ENCODE data around the gene NACC1. TPM values are rescaled to one million over a fixed set of nuclear protein-coding genes. Genes with fewer than 3 reads are reported as not detected.

The NACC1 gene
- total RNA-seq, 1 experiment from 2014 or later, result 133 TPM

GRCh38 chr19:13122275-13122878, 4.3 kb downstream of the NACC1 start:
- Histone ChIP-seq H4K20me1 (ENCODE audit: insufficient read depth) (peaks cover 85% of the 10 kb centered on the region), H3K4me2 (no peak overlapping the region), H3K9me3 (ENCODE audit: insufficient read depth, low read depth) (no peaks in the 10 kb centered on the region), H3K79me2 (ENCODE audit: low read depth) (peaks cover 95% of the 10 kb centered on the region), H3K36me3 (ENCODE audit: low read depth) (peaks cover 27% of the 10 kb centered on the region), H2AFZ (no peak overlapping the region), H3K27ac (no peak overlapping the region), H3K9me2 (ENCODE audit: insufficient read depth) (no peaks in the 10 kb centered on the region), H3K4me3 (no peak overlapping the region), H3K4me1 (replicated peaks; ENCODE audit: insufficient read depth) (peaks cover 20% of the 10 kb centered on the region), H3K27me3 (ENCODE audit: insufficient read depth, low read depth) (no peaks in the 10 kb centered on the region), H3F3A (ENCODE audit: insufficient read depth, low read depth) (peaks cover 17% of the 10 kb centered on the region; the same call in 1 of the 2 replicates)
- POLR2A ChIA-PET (ENCODE audit: unreplicated experiment), result no interaction called here
- CTCF ChIA-PET, result no interaction called here
- no peak for TF ChIP-seq EZH2 (IDR thresholded peaks at IDR 0.05; ENCODE audit: low read depth)
- TF ChIP-seq, protein P1, sequence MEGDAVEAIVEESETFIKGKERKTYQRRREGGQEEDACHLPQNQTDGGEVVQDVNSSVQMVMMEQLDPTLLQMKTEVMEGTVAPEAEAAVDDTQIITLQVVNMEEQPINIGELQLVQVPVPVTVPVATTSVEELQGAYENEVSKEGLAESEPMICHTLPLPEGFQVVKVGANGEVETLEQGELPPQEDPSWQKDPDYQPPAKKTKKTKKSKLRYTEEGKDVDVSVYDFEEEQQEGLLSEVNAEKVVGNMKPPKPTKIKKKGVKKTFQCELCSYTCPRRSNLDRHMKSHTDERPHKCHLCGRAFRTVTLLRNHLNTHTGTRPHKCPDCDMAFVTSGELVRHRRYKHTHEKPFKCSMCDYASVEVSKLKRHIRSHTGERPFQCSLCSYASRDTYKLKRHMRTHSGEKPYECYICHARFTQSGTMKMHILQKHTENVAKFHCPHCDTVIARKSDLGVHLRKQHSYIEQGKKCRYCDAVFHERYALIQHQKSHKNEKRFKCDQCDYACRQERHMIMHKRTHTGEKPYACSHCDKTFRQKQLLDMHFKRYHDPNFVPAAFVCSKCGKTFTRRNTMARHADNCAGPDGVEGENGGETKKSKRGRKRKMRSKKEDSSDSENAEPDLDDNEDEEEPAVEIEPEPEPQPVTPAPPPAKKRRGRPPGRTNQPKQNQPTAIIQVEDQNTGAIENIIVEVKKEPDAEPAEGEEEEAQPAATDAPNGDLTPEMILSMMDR (conservative IDR thresholded peaks at IDR 0.05), result no peak
- intact Hi-C loops (cut with micrococcal nuclease; ENCODE audit: unreplicated experiment), result no loop called here
- BruUV-seq (replicated peaks), result no TSS peak
- DNase-seq, result no peak

GRCh38 chr19:13122980-13123957, 5.2 kb downstream of the NACC1 start:
- DNase-seq, result no peak
- Histone ChIP-seq H3K4me2 (no peak overlapping the region), H2AFZ (no peak overlapping the region), H3K4me3 (no peak overlapping the region), H3K9me3 (ENCODE audit: insufficient read depth, low read depth) (no peaks in the 10 kb centered on the region), H3K27ac (no peak overlapping the region), H3K9me2 (ENCODE audit: insufficient read depth) (no peaks in the 10 kb centered on the region), H3K79me2 (ENCODE audit: low read depth) (peaks cover 98% of the 10 kb centered on the region), H3K36me3 (ENCODE audit: low read depth) (peaks cover 27% of the 10 kb centered on the region), H3F3A (ENCODE audit: insufficient read depth, low read depth) (peaks cover 12% of the 10 kb centered on the region; the same call in 1 of the 2 replicates), H3K4me1 (replicated peaks; ENCODE audit: insufficient read depth) (peaks cover 16% of the 10 kb centered on the region), H4K20me1 (ENCODE audit: insufficient read depth) (peaks cover 94% of the 10 kb centered on the region), H3K27me3 (ENCODE audit: insufficient read depth, low read depth) (no peaks in the 10 kb centered on the region)
- no peak for TF ChIP-seq EZH2 (IDR thresholded peaks at IDR 0.05; ENCODE audit: low read depth)
- TF ChIP-seq, protein P1 (conservative IDR thresholded peaks at IDR 0.05), result no peak
- CTCF ChIA-PET, result no interaction called here
- no TSS peak for BruUV-seq (replicated peaks)
- POLR2A ChIA-PET (ENCODE audit: unreplicated experiment), result no interaction called here
- intact Hi-C loops (cut with micrococcal nuclease; ENCODE audit: unreplicated experiment), result no loop called here

DNA sequence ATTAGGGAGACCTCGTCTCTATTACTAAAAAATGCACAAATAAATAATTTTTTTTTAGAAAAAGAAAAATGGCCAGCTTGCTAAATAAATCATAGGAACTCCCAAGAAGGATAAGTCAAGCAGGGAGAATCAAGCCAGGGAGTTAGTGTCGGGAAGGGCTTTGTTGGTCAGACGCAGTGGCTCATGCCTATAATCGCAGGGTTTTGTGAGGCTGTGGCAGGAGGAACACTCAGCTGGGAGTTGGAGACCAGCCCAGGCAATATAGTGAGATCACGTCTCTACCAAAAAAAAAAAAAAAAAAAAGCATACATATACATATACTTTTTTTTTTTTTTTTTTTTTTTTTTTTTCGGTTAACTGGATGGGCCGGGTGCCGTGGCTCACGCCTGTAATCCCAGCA, 9.0 kb downstream of the NACC1 start:
- TF ChIP-seq, protein P1 (conservative IDR thresholded peaks at IDR 0.05), result no peak
- TF ChIP-seq EZH2 (IDR thresholded peaks at IDR 0.05; ENCODE audit: low read depth), result no peak
- Histone ChIP-seq H3K4me1 (replicated peaks; ENCODE audit: insufficient read depth) (peaks cover 2% of the 10 kb centered on the region), H3K79me2 (ENCODE audit: low read depth) (peaks cover 98% of the 10 kb centered on the region), H3K27ac (no peak overlapping the region), H3K4me3 (no peak overlapping the region), H3K27me3 (ENCODE audit: insufficient read depth, low read depth) (no peaks in the 10 kb centered on the region), H3F3A (ENCODE audit: insufficient read depth, low read depth) (peaks cover 36% of the 10 kb centered on the region; the same call in 1 of the 2 replicates), H2AFZ (no peak overlapping the region), H4K20me1 (ENCODE audit: insufficient read depth) (peaks cover 100% of the 10 kb centered on the region), H3K4me2 (no peak overlapping the region), H3K9me2 (ENCODE audit: insufficient read depth) (no peaks in the 10 kb centered on the region), H3K9me3 (ENCODE audit: insufficient read depth, low read depth) (no peaks in the 10 kb centered on the region), H3K36me3 (ENCODE audit: low read depth) (peaks cover 20% of the 10 kb centered on the region)
- ChIA-PET POLR2A (ENCODE audit: unreplicated experiment) (interaction anchor here (0.7 kb wide), 1 partner anchor 237 kb away, joined by 15 read pairs; no protein-coding TSS in a partner anchor), CTCF (no interaction called here)
- intact Hi-C loops (cut with micrococcal nuclease; ENCODE audit: unreplicated experiment), result no loop called here
- DNase-seq, result no peak
- BruUV-seq (replicated peaks), result no TSS peak
